ENCODE measurements around the gene GMDS. TPM values are rescaled to one million over a fixed set of nuclear protein-coding genes. Genes with fewer than 3 reads are reported as not detected.

The GMDS gene
- total and polyA plus RNA-seq, 2 of the 4 experiments (the other 2 are of a cell fraction), result 7.3 to 21.9 TPM

DNA sequence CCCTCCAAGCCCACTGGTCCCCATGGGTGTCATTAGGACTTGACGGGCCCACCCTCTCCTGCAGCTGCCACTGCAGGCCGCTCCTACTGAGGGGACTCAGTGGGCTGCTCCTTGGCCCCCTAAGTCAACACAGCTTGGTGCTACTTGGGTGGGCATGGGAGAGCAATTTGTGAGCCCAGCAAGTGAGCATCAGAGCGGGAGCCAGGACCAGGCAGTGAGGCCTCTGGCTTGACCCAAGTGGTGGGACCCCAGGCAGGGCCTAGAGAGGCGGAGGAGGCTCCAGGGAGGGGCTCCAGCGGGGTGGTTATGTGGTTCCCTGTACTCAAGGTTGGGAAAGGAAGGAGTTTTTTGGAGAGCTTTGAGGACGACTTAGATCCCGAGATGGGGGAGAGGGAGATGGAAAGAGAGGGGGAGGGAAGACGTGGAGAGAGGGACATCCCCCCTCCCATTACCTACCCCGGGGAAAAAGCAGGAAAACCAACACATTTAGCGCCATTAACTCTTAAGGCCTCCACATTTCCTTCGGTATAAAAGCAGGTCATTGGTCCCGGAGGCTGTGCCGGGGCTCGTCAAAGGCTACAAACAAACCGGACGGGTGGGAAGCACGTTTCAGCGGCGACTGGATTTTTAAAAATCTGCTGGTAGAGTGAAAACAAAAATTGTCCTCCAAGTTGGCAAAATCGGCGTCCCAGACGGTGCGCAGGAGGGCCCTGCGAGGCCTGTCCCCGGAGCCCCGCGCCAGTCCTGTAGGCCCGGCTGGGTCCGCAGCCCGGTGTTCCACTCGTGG, 626.9 kb downstream of the GMDS start:
- Histone ChIP-seq H3K56ac (ENCODE audit: extremely low read depth, insufficient read depth, low read length) (no peak overlapping the region), H3K27me3 (ENCODE audit: control insufficient read depth, insufficient read depth, low read length) (no peaks in the 10 kb centered on the region), H2BK20ac (ENCODE audit: low read depth, low read length) (no peak overlapping the region), H4K8ac (ENCODE audit: low read depth in 2 of 2, low read length in 2 of 2) (no peak overlapping the region), H4K5ac (ENCODE audit: low read depth, low read length) (no peak overlapping the region), H2AK9ac (replicated peaks; ENCODE audit: low read depth, low read length, poor library complexity) (peak overlapping the region; percentile 30), H3K4ac (ENCODE audit: low read depth, low read length) (no peak overlapping the region), H3K4me1 (ENCODE audit: control insufficient read depth, insufficient read depth, low read length) (peaks cover 2% of the 10 kb centered on the region; the same call in 1 of the 2 replicates), H2BK15ac (ENCODE audit: low read depth, low read length) (no peak overlapping the region), H3K9me3 (ENCODE audit: control insufficient read depth, insufficient read depth, low read length) (no peaks in the 10 kb centered on the region), H3K4me3 (ENCODE audit: insufficient read depth, low read depth, low read length) (no peak overlapping the region), H3K36me3 (ENCODE audit: control insufficient read depth, insufficient read depth, low read length) (peaks cover 12% of the 10 kb centered on the region; the same call in 1 of the 2 replicates), H3K9me1 (ENCODE audit: insufficient read depth, low read length) (no peaks in the 10 kb centered on the region), H3K4me2 (ENCODE audit: low read depth, low read length) (no peak overlapping the region), H2BK5ac (ENCODE audit: low read depth, low read length, poor library complexity, severe bottlenecking) (no peak overlapping the region), H3K79me1 (ENCODE audit: low read depth in 1 of 2, low read length in 2 of 2) (peaks cover 10 to 16% of the 10 kb centered on the region in 2 experiments), H3K14ac (replicated peaks; ENCODE audit: low read depth, low read length) (no peak overlapping the region), H2AFZ (replicated peaks; ENCODE audit: low read length, poor library complexity) (no peak overlapping the region), H2BK120ac (ENCODE audit: low read depth, low read length) (no peak overlapping the region), H3K9ac (ENCODE audit: low read depth, low read length) (no peak overlapping the region), H3K27ac (ENCODE audit: insufficient read depth, low read length) (no peak overlapping the region), H2AK5ac (ENCODE audit: low read depth, low read length) (no peak overlapping the region), H4K20me1 (ENCODE audit: insufficient read depth, low read length) (peaks cover 5% of the 10 kb centered on the region; the same call in 1 of the 2 replicates), H4K91ac (ENCODE audit: insufficient read depth, low read depth, low read length) (no peak overlapping the region), H3K23ac (ENCODE audit: low read depth, low read length) (no peak overlapping the region), H3K18ac (ENCODE audit: low read depth, low read length) (no peak overlapping the region)
- DNase-seq (no peak), ATAC-seq (ENCODE audit: low read depth) (no peak)
- in situ Hi-C loops (cut with MboI; ENCODE audit: low sequenced_read_pairs) (no loop called here), dilution Hi-C loops (cut with HindIII; ENCODE audit: low sequenced_read_pairs, unreplicated experiment) (no loop called here), intact Hi-C loops (cut with micrococcal nuclease) (loop anchor here (10.0 kb wide), 1 partner anchor 416 kb away; no protein-coding TSS in a partner anchor)
- ChIA-PET CTCF (interaction anchor here (0.5 kb wide), 1 partner anchor 85 kb away, joined by 3 read pairs; no protein-coding TSS in a partner anchor), POLR2A (ENCODE audit: unreplicated experiment) (no interaction called here)
- no TSS peak for BruUV-seq (replicated peaks)
- TF ChIP-seq, protein P1, sequence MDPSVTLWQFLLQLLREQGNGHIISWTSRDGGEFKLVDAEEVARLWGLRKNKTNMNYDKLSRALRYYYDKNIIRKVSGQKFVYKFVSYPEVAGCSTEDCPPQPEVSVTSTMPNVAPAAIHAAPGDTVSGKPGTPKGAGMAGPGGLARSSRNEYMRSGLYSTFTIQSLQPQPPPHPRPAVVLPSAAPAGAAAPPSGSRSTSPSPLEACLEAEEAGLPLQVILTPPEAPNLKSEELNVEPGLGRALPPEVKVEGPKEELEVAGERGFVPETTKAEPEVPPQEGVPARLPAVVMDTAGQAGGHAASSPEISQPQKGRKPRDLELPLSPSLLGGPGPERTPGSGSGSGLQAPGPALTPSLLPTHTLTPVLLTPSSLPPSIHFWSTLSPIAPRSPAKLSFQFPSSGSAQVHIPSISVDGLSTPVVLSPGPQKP (IDR thresholded peaks at IDR 0.05; ENCODE audit: borderline replicate concordance, low read depth, low read length), result no peak
- TF ChIP-seq, protein P2, sequence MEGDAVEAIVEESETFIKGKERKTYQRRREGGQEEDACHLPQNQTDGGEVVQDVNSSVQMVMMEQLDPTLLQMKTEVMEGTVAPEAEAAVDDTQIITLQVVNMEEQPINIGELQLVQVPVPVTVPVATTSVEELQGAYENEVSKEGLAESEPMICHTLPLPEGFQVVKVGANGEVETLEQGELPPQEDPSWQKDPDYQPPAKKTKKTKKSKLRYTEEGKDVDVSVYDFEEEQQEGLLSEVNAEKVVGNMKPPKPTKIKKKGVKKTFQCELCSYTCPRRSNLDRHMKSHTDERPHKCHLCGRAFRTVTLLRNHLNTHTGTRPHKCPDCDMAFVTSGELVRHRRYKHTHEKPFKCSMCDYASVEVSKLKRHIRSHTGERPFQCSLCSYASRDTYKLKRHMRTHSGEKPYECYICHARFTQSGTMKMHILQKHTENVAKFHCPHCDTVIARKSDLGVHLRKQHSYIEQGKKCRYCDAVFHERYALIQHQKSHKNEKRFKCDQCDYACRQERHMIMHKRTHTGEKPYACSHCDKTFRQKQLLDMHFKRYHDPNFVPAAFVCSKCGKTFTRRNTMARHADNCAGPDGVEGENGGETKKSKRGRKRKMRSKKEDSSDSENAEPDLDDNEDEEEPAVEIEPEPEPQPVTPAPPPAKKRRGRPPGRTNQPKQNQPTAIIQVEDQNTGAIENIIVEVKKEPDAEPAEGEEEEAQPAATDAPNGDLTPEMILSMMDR (conservative IDR thresholded peaks at IDR 0.05; ENCODE audit: low read depth, low read length), result no peak
- no peak for TF ChIP-seq BHLHE40 (IDR thresholded peaks at IDR 0.05; ENCODE audit: low read depth, low read length)
- no peak for TF ChIP-seq MXI1 (IDR thresholded peaks at IDR 0.05; ENCODE audit: borderline replicate concordance, low read depth, low read length)
- TF ChIP-seq RAD21 (IDR thresholded peaks at IDR 0.05; ENCODE audit: low read length), result no peak
- no peak for TF ChIP-seq NFE2L2 (IDR thresholded peaks at IDR 0.05; ENCODE audit: low read depth, low read length)
- TF ChIP-seq MAFK (IDR thresholded peaks at IDR 0.05; ENCODE audit: low read depth, low read length), result no peak
- TF ChIP-seq FOS (IDR thresholded peaks at IDR 0.05; ENCODE audit: low read depth, low read length), result no peak
- no peak for TF ChIP-seq RFX5 (IDR thresholded peaks at IDR 0.05; ENCODE audit: low read depth, low read length)
- no peak for TF ChIP-seq POLR2A (IDR thresholded peaks at IDR 0.05; ENCODE audit: low read depth, low read length)
- TF ChIP-seq MAZ (IDR thresholded peaks at IDR 0.05; ENCODE audit: borderline replicate concordance, low read depth, low read length), result no peak
- TF ChIP-seq, protein P3, sequence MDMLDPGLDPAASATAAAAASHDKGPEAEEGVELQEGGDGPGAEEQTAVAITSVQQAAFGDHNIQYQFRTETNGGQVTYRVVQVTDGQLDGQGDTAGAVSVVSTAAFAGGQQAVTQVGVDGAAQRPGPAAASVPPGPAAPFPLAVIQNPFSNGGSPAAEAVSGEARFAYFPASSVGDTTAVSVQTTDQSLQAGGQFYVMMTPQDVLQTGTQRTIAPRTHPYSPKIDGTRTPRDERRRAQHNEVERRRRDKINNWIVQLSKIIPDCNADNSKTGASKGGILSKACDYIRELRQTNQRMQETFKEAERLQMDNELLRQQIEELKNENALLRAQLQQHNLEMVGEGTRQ (IDR thresholded peaks at IDR 0.05; ENCODE audit: low read depth, low read length), result no peak
- TF ChIP-seq CEBPB (IDR thresholded peaks at IDR 0.05; ENCODE audit: low read depth, low read length), result no peak
- WGBS, 2 experiments (ENCODE audit: extremely low coverage in 2 of 2, insufficient read length in 1 of 2), result 93% methylated on average over 18 of the region's 31 CpGs; no CpG with 5 or more reads in 1 of the 2 experiments
